Central memory CD8-positive, alpha-beta T cell (primary cell): ENCODE results near the gene ALCAM.

Experiments used
- ATAC-seq: fragments of 150-1000 bp; cut with Tn5 transposase; replicated peaks from 2 replicates; pipeline ENCODE4 v1.10.0; 2022; ENCODE audit warnings: mild to moderate bottlenecking, moderate FRiP score, moderate number of reproducible peaks; ENCODE audit not compliant: poor library complexity, severe bottlenecking; ENCODE audit errors: extremely low read depth
- DNase-seq, 2 donors: peaks; one replicate each; pipeline ENCODE4 v3.0.0; 2021; ENCODE audit warnings: low spot score in 2 of 2
- H3K27ac Mint-ChIP-seq: one replicate; pipeline ENCODE4 v1.8.0; 2022; ENCODE audit warnings: low read depth, mild to moderate bottlenecking, moderate library complexity, mixed read lengths
- H3K27me3 Mint-ChIP-seq: one replicate; pipeline ENCODE4 v1.8.0; 2022; ENCODE audit warnings: mixed read lengths
- H3K36me3 Mint-ChIP-seq: one replicate; pipeline ENCODE4 v1.8.0; 2022; ENCODE audit warnings: mild to moderate bottlenecking, moderate library complexity, mixed read lengths; ENCODE audit not compliant: insufficient read depth
- H3K4me1 Mint-ChIP-seq: one replicate; pipeline ENCODE4 v1.8.0; 2022; ENCODE audit warnings: mixed read lengths
- H3K4me3 Mint-ChIP-seq: one replicate; pipeline ENCODE4 v1.8.0; 2022; ENCODE audit warnings: mild to moderate bottlenecking, moderate library complexity, mixed read lengths
- H3K9me3 Mint-ChIP-seq: one replicate; pipeline ENCODE4 v1.8.0; 2022; ENCODE audit warnings: mixed read lengths

Gene ALCAM

GRCh38 chr3:105521770-105522169, 155.1 kb downstream of the ALCAM start:
- Mint-ChIP-seq H3K36me3 (no peaks in the 10 kb centered on the region), H3K27me3 (no peaks in the 10 kb centered on the region), H3K4me3 (no peak overlapping the region), H3K27ac (no peak overlapping the region), H3K9me3 (no peaks in the 10 kb centered on the region), H3K4me1 (no peaks in the 10 kb centered on the region)
- no peak for DNase-seq
- ATAC-seq = no peak

GRCh38 chr3:105523501-105523900, 156.8 kb downstream of the ALCAM start:
- H3K4me3 Mint-ChIP-seq = no peak overlapping the region
- H3K36me3 Mint-ChIP-seq = no peaks in the 10 kb centered on the region
- no peaks in the 10 kb centered on the region for H3K4me1 Mint-ChIP-seq
- no peak overlapping the region for H3K27ac Mint-ChIP-seq
- ATAC-seq (no peak), DNase-seq (no peak)
- H3K27me3 Mint-ChIP-seq = no peaks in the 10 kb centered on the region
- no peaks in the 10 kb centered on the region for H3K9me3 Mint-ChIP-seq

GRCh38 chr3:105525531-105525930, 158.8 kb downstream of the ALCAM start:
- Mint-ChIP-seq H3K4me3 (no peak overlapping the region), H3K27me3 (no peaks in the 10 kb centered on the region), H3K27ac (no peak overlapping the region), H3K4me1 (no peaks in the 10 kb centered on the region), H3K9me3 (no peaks in the 10 kb centered on the region), H3K36me3 (no peaks in the 10 kb centered on the region)
- no peak for ATAC-seq
- no peak for DNase-seq

DNA sequence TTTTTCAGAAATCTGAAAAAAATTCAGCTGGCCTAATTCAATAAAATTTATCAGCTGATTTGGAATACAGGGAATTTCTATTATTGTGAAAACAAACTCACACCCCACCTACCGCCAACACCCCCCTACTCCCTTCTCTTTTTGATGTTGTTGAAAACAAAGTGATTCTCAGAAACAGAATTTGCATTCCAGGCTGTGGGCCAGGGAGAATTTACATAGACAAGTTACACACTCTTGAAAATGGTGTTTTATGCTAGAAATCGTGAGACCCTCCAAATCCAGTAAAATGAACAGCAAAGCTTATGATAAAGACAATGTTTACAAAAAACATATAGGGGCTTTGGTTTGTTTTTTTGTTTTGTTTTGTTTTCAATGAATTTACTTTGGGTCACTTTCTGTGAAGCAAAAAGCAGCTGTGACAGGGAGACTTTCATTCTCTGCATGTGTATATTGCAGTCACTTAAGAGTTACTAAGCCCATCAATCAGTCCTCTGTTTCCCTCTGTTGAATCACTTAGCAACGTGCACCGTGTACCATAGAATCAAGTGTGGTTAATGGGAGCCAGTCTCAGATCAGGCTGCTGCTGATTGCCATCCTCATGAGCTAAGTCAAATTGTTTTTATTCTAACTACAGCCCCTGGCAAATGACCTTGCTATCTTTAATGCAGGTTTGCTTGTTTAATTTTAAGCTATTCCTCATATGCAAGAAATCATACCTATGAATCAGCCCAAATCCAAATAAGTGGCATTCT, 159.8 kb downstream of the ALCAM start:
- DNase-seq = no peak
- ATAC-seq = no peak
- H3K27me3 Mint-ChIP-seq = no peaks in the 10 kb centered on the region
- no peaks in the 10 kb centered on the region for H3K36me3 Mint-ChIP-seq
- H3K27ac Mint-ChIP-seq = no peak overlapping the region
- H3K9me3 Mint-ChIP-seq = no peaks in the 10 kb centered on the region
- no peaks in the 10 kb centered on the region for H3K4me1 Mint-ChIP-seq
- no peak overlapping the region for H3K4me3 Mint-ChIP-seq

DNA sequence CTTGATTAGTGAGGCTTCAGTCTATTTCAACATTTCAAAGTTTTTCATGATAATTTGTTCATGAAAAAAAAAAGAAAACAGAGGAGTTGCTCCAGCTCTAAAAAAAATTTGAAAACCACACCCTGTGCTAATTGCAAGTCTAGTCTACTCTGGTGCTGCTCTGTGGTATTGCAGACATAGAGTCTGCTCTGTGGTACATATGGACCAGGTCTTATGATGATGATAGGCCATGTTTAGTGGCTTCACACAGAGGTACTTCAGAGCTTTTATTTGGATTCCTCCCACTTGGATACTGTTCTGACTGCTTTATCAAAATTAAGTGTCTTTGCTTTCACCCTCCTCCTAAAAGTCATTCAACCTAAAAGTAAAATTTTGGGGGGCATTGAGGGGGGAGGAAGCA, 160.8 kb downstream of the ALCAM start:
- no peak overlapping the region for H3K27ac Mint-ChIP-seq
- H3K4me1 Mint-ChIP-seq = no peaks in the 10 kb centered on the region
- no peaks in the 10 kb centered on the region for H3K9me3 Mint-ChIP-seq
- no peak overlapping the region for H3K4me3 Mint-ChIP-seq
- no peaks in the 10 kb centered on the region for H3K36me3 Mint-ChIP-seq
- no peak for DNase-seq
- peak; percentile 54 for ATAC-seq
- H3K27me3 Mint-ChIP-seq = no peaks in the 10 kb centered on the region

- Mint-ChIP-seq H3K4me1 (no peaks in the 10 kb centered on the region), H3K27me3 (no peaks in the 10 kb centered on the region), H3K9me3 (no peaks in the 10 kb centered on the region), H3K27ac (no peak overlapping the region), H3K36me3 (no peaks in the 10 kb centered on the region), H3K4me3 (no peak overlapping the region)
- DNase-seq (no peak), ATAC-seq (peak; percentile 67)
These were observed 161.2 kb downstream of the ALCAM start for GRCh38 chr3:105527949-105528348.

DNA sequence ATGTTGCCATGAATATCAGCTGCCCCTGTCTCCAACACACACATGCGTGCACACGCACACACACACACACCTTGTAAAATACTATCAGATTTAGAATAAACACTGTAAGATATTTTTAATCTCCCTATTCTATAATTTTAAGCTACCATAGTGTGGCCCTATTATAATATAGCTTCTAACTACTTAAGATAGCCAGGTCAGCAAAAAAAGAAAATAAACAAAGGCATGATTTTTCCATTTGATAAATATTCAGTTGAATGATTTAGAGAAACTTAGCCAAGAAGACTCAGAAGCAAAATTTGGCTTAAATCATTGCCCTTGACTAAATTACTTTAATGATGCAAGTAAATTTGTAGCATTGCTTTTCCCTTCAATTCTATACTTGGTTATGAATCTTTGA, 162.2 kb downstream of the ALCAM start:
- Mint-ChIP-seq H3K27me3 (no peaks in the 10 kb centered on the region), H3K4me3 (no peak overlapping the region), H3K27ac (no peak overlapping the region), H3K4me1 (no peaks in the 10 kb centered on the region), H3K9me3 (no peaks in the 10 kb centered on the region), H3K36me3 (no peaks in the 10 kb centered on the region)
- no peak for ATAC-seq
- DNase-seq = no peak

DNA sequence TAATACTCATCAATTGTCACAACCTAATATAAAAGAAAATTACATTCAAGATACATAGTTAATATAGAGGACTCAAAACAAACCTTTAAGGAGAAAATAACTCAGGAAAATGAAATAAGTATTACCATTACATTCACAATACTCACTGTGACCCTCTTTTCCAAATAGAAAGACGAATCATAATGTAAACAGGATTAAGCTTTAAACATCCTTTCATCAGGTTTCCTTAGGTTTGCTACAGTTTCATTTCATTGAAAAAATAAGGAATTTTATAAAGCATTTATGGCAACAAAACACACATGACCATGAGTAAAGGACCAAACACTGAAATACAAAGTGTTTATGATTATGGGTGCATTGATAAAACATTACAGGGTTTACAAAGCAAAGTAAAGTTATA, 162.7 kb downstream of the ALCAM start:
- Mint-ChIP-seq H3K27ac (no peak overlapping the region), H3K4me3 (no peak overlapping the region), H3K9me3 (no peaks in the 10 kb centered on the region), H3K36me3 (no peaks in the 10 kb centered on the region), H3K4me1 (no peaks in the 10 kb centered on the region), H3K27me3 (no peaks in the 10 kb centered on the region)
- no peak for ATAC-seq
- no peak for DNase-seq

GRCh38 chr3:105532251-105532650, 165.5 kb downstream of the ALCAM start:
- H3K9me3 Mint-ChIP-seq = no peaks in the 10 kb centered on the region
- H3K4me1 Mint-ChIP-seq = no peaks in the 10 kb centered on the region
- H3K4me3 Mint-ChIP-seq = no peak overlapping the region
- H3K36me3 Mint-ChIP-seq = no peaks in the 10 kb centered on the region
- ATAC-seq (no peak), DNase-seq (no peak)
- H3K27me3 Mint-ChIP-seq = no peaks in the 10 kb centered on the region
- H3K27ac Mint-ChIP-seq = no peak overlapping the region

- no peak for ATAC-seq
- Mint-ChIP-seq H3K36me3 (peaks cover 2% of the 10 kb centered on the region), H3K27me3 (no peaks in the 10 kb centered on the region), H3K4me1 (no peaks in the 10 kb centered on the region), H3K9me3 (no peaks in the 10 kb centered on the region), H3K4me3 (no peak overlapping the region), H3K27ac (no peak overlapping the region)
- no peak for DNase-seq
These were observed 167.3 kb downstream of the ALCAM start for GRCh38 chr3:105533960-105534359.

- Mint-ChIP-seq H3K9me3 (no peaks in the 10 kb centered on the region), H3K4me3 (no peak overlapping the region), H3K27me3 (no peaks in the 10 kb centered on the region), H3K27ac (no peak overlapping the region), H3K4me1 (no peaks in the 10 kb centered on the region), H3K36me3 (peaks cover 2% of the 10 kb centered on the region)
- ATAC-seq = no peak
- DNase-seq = no peak
These were observed 167.8 kb downstream of the ALCAM start for GRCh38 chr3:105534491-105534890.

GRCh38 chr3:105537371-105538080, 170.8 kb downstream of the ALCAM start:
- H3K27ac Mint-ChIP-seq = no peak overlapping the region
- DNase-seq (no peak), ATAC-seq (no peak)
- peaks cover 2% of the 10 kb centered on the region for H3K36me3 Mint-ChIP-seq
- no peaks in the 10 kb centered on the region for H3K27me3 Mint-ChIP-seq
- no peak overlapping the region for H3K4me3 Mint-ChIP-seq
- no peaks in the 10 kb centered on the region for H3K4me1 Mint-ChIP-seq
- H3K9me3 Mint-ChIP-seq = no peaks in the 10 kb centered on the region

- Mint-ChIP-seq H3K27me3 (no peaks in the 10 kb centered on the region), H3K36me3 (peaks cover 2% of the 10 kb centered on the region), H3K9me3 (no peaks in the 10 kb centered on the region), H3K27ac (no peak overlapping the region), H3K4me1 (no peaks in the 10 kb centered on the region), H3K4me3 (no peak overlapping the region)
- DNase-seq (no peak), ATAC-seq (no peak)
These were observed 171.8 kb downstream of the ALCAM start for GRCh38 chr3:105538483-105538882.
